ENCODE measurements around the gene CTNNBL1.

CTNNBL1 gene

DNA sequence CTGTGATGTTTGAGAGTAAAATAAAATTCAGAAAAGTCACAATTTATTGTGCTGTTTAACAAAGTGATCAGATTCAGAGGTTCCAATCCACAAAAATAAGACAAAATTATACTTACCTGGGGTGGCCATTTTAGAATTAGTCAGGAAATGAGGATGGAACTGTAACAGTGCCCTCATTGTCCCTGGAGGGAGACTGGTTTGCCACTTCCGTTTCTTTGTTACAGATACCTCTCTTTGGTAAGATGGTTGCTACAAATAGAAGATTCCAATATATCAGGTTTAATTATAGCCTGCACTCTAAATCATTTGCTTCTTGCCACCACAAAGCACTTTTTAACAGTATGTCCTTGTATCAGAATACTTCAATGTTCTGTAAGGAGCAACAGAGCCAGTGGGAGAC lies 95.6 kb downstream of the CTNNBL1 start:
- DNase-seq = no peak

DNA sequence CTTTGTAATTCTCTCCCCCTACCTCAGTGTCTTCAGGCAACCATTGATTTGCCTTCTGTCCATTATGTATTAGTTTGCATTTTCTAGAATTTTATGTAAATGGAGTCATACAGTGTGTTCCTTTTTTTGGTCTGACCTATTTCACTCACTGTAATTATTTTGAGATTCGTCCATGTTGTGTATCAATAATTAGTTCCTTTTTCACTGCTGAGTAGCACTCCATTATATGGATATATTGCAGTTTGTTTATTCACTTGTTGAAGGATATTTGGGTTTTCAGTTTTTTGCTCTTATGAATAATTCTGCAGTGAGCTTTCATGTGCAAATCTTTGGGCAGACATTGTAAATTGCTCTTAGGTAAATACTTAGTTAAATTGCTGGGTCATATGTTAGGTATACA lies 97.1 kb downstream of the CTNNBL1 start:
- no peak for DNase-seq

DNA sequence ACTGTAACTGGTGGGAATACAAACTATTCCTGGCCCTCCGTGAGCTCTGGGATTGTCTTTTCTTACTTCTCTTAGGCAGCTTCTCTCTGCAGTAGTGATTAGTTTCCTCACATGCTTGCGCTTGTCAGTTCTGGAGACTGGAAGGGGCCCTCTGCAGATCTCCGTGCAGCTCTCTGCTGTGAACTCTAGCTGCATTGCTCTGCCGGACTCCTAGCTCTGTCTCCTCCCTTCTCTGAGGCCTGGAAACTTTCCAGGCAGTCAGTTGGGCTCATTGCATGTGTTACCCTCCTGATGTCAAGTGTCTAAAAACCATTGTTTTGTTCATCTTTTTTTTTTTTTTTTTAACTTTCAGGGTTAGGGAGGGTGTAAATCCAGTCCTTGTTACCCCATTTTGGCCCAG lies 102.3 kb downstream of the CTNNBL1 start:
- no peak for DNase-seq

DNA sequence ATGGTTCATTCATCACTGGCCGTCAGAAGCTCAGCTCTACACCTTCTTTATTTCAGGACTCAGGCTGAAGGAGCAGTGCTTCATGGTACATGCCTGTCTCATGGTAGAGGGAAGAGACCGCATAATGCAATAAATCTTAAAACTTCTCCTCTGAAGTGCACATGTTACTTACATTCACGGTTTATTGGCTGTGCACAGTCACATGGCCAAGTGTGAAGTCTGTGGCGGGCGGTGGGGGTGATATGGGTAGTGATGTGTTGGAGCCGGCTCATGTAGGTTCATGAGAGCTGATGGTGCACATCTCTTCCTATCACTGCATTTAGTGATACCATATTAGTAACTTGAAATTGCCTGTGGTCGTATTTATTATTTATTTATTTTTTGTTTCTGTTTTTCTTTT lies 102.9 kb downstream of the CTNNBL1 start:
- DNase-seq = no peak

DNA sequence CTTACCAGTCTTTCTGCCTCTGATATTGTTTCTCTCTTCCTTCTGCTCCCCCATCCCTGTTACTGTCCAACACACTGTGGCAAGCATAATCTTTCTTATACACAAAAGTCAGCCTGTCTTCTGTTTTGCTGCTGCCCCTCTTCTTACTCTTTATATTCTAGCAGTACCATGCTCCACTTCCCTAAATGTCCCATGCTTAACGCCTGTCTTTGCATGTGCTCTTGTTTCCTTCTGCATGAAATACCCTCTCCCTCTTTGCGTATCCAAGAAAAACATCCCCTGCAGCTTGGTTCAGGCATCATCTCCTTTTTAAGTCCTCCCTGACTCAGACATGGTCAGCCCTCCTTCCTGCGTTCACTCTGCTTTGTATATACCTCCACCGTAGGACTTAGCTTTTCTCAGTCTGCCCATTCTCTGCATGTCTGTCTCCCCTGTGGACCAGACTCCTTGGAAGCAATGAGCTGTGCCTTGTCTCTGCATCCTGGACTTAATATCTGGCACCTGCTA lies 103.9 kb downstream of the CTNNBL1 start:
- no peak for DNase-seq

DNA sequence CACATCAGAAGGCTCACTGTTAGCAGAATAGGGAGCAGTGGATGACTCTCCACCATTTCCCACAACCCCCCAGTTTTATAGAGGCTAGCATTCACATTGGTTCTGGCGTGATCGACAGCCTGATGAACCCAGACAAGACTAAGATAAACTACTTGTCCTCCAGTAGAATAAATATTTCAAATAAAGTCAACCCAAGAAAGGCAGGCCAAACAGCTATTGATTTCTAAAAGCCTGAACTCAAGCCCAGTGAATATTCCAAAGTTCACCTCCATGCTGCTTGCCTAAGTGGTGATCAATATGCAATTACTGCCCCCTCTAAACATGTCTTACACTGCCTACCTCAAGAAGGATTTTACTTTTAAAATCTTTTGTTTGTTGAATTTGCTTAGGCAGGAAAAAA lies 104.5 kb downstream of the CTNNBL1 start:
- DNase-seq = no peak

DNA sequence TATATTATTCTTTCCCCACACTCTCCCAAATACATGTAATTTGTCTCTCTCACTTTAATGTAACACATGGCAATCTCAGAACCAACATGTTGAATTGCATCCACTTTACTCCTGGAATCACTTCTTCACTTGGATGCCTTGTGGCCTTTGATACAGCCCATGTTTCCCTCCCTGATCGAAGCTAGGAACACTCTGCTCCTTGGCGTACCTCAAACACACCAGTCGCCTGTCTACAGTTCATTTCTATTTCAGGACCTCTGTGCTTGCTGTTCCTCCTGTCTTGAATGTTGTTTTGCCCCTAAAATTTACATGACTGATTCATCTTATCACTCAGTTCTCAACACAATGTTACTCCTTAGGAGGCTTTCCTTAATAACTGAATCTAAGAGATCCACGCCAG lies 106.8 kb downstream of the CTNNBL1 start:
- DNase-seq = no peak

DNA sequence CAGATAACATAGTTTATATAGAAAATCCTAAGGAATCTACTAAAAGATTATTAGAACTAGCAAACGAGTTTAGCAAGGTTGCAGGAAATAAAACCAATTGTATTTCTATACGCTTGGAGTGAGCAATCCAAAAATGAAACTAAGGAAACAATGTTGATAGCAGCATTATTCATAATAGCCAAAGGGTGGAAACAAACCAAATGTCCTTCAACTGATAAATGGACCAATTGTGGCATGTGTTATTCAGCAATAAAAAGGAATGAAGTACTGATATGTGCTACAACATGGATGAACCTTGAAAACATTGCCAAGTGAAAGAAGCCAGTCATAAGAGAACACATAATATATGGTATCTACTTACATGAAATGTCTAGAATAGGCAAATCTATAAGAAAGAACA lies 108.1 kb downstream of the CTNNBL1 start:
- DNase-seq = no peak

DNA sequence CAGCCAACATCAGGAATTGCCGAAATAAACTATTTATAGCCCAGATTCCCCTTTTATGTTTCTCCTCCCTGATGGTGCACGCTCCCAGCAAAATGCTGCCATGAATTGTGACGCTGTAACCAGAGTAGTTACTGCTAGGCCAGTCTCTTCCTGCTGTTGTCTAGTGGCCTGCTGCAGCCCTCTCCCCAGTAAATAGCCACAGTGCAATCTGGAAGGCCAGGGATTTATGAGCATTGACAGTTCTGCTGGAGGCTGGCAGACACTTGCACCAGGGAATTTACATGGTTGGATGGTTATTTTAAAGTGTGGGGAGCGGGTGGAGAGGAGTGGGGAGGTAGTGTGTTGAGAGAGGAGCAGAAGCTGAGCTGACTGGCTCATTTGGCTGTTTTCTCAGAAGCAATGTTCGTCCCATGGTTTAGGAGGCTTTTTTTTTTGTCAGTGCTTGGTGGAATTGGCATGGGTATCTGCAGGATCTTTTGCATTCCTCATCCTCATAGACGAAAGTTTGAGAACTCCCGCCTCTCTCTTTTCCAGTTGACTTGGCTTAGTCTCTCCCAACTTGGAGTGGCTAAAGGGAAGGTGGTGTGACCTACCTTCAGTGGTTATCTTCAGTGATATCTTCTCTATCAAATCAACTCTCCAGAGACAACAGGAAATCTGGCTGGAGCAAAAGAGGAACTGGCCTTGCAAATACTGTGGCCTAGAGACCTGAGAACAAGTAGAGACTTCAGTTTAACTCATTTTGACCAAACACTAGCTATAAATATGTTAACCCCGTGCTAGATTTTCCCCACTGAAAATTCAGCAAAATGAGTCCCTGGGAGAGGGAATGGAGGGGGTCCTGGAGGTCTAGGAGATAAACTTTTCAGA lies 109.8 kb downstream of the CTNNBL1 start:
- DNase-seq = no peak

DNA sequence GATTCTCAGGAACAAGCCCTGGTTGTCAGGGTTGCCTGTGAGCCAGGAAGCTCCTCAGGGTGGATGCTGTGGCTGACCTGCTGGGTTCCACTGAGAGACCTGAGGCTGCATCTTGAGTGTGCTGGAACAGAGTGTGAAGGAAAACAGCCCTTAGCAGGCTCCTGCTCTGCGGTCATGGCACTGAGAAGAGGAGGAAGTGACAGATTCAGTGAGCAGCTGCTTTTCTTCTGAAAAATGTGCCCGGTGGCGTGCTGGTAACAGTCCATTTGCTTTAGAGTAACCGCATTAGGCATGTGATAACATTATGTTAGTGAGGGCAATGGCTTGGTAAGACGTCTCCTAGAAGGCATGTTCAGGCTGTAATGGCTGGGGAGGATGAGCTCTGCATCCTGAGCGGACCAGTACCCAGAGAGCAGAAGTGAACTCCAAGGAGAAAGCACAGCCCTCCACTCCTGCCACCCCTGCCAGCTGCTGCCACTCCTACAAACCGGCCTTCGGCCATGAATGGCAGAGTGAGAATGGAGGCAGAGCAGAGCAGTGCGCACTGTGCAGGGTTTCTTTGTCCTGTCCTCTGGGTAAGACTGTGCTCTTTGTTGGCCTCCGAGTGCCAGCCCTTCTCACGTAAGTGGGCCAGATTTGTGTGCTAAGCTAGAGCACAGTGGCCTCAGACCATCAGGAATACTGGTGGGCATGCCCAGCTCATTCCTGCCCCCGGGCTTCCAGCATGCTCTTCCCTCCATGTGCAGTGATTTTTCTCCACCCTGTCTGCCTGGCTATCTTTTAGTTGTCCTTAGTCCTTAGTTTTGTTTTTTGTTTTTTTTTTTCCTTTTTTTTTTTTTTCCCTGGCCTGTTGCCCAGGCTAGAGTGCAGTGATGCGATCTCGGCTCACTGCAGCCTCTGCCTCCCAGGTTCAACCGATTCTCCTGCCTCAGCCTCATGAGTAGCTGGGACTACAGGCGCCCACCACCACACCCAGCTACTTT lies 111.0 kb downstream of the CTNNBL1 start:
- no peak for DNase-seq

DNA sequence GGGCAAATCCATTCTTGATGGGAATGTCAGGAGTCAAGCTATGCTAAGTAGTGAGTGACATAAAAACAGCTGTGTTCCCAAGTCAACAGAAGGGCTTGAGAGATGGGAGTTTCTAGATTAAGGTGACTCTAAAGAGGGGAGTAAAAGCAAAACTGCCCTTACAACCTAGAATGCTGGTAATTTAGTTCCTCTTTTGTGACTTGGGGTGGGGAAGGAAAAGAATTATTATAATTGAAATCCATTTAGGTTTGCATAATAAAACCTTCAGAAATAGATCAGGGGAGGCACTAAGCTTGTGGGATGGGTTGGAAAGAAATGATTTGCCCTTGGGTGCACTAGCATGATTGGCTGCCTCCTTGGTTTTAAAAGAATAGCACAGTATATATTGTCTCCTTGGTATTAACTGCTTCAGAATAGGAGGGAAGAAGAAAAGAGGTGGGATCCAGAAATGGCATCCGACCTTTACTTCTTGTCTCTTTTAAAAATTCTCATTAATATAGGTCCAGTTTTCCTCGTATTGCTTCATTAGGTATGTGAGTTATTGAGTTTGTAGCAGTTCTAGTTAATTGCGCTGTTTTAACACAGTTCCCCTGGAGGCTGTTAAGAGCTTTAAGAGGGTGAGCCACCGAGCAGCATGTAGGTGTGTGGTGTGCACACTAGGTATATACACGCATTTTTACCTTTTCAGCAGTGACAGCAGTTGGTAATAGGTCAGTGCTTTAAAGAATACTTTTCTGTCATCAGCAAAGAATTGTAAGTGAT lies 113.8 kb downstream of the CTNNBL1 start:
- DNase-seq = no peak

DNA sequence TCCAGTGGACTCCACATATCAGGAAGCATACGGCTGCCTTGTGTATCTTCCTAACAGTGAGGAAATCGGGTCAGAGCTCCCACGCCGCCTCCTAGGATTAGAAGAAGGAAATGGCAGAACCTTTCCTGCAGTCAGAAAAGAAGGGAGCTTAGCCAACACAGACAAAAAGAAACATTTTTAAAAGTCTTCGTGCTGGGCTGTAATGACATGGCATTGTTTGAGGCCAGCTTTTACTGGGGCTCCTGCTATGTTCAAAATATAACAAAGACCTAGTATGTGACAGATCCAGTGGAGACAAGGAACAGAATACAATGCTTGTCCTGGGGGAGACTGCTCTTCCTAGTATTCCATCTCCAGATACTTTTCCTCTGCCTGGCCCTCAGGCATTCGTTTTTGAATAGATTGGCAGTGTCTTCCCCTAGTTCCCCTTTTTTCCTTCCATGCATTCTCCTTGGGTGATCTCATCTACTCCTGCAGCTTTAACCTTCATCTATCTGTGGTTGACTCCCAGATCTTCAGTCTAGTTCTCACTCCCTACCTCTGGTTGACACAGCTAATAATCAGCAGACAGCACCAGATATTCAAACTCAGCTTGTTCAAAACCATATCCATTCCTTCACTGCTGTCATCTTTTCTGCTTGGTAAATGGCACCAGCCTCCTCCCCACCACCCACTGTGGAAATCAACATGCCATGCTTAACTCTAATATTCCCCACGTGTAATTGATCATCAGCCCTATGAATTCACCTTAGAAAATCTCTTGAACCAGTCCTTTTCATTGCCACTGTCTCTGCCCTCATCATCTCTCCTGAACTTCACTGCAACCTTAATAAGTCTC lies 114.6 kb downstream of the CTNNBL1 start:
- no peak for DNase-seq

DNA sequence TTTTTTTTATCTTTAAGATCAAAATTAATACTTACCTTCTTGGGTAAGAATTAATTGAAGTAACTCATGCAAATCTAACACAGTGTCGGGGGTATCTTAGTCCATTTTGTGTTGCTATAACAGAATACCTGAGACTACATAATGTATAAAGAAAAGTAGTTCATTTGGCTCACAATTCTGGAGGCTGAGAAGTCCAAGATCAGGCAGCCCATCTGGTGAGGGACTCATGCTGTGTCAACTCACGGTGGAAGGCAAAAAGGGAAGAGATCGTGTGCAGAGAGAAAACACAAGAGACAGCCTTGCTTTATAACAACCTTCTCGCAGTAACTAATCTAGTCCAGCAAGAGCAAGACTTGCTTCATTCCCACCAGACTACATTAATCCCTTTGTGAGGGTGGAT lies 116.2 kb downstream of the CTNNBL1 start:
- no peak for DNase-seq

DNA sequence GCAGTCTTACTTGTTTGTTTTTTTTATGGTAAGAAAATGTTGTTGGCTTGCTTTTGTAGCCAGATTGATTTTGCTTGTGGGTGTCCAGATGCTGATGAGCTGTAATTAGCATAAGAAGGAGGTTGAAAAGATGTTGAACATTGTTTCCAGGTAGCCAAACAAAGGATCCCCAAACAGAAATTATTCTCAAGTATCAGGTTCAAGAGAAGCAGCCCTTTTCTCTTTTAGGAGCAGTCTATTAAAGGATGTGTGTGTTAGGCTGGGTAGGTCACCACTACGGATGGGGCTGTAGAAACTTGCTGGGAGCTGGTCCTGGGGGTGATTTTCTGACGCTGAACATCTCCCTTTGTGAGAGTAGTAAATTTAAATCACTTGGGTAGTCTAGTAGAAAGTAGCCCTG lies 122.2 kb downstream of the CTNNBL1 start:
- DNase-seq = no peak

DNA sequence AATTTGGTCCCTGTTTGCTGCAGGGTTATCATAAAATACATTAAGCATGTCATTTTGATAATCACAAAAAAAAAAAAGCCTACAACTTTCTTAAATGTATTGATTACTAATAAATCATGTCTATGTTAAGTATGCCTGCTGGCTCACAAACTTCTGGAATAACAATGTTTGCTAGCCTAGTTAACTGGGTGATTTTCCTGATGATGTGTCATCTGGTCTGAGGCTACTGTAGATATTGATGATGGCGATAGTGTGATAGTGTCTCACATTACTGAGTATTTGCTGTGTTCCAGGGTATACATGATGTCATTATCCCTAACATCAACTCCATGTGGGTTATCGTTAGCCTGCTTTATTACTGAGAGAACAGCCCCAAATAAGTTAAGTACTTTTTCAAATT lies 122.9 kb downstream of the CTNNBL1 start:
- DNase-seq = no peak

DNA sequence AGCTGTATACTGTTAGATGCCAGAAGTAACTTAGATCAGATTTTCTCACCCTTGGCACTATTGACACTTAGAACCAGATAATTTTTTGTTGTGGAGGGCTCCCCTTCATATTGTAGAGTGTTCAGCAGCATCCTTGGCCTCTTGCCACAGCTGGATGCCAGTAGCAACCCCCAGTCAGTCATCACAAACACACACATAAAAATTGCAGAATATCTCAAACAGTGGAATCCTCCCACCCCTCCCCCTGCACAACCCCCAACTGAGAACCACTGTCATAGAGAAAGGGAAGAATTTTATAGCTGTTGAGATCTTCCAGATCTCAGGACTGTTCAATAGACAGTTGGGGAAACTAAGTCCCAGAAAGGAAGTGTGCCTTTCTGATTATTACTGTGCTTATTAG lies 127.9 kb downstream of the CTNNBL1 start:
- DNase-seq = no peak

DNA sequence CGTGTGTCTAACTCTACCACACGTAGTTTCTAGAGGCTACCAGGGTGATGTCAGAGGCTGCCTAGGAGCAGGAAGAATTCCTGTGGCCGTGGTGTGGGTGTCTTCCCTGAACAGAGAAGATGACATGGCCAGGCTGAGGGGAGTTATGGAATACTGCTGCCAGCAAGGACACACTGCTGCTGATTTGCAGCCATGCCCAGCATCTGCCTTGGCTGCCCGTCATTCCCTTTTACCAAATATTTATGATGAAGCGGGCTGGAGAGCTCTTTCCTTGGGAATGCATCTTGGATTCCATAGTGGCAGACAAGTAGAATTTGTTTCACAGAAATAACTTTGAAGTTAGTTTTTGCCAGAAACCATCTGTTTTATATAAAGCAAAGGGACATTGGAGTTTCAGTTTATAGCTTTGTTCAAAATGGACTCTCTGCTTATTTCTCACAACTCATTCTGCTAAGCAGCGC lies 128.3 kb downstream of the CTNNBL1 start:
- no peak for DNase-seq

DNA sequence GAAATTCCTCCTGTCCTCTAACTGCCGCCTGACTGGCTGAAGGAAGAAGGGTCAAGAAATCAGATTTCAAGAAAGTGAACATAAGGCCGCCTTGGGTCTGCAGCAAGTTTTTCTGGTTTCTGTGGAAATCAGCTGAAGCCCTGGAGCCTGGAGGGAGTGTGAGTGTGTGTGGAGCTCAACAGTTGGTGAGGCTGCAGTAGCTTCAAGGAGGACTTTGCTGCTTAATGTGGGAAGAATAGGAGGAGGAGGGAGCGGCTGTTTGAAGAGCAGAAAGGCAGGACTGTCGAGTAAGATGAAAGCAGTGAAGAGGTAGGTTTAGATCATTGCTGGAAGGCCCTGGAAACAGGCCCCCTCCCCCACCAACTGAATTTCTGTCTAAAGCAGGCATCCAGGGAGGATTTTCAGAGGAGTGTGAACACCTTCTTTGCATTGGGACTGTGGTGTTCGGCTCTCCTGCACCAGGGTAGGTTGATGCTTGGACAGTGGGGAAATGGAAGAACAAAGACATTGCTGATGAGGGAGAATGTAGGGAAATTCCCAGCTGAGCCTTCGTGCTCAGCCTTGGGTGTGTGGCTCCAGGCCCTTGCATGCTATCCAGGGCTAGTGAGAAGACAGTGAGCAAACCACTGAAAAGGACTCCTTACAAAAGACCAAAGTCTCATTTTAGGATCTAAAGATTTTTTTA lies 129.6 kb downstream of the CTNNBL1 start:
- DNase-seq = no peak

DNA sequence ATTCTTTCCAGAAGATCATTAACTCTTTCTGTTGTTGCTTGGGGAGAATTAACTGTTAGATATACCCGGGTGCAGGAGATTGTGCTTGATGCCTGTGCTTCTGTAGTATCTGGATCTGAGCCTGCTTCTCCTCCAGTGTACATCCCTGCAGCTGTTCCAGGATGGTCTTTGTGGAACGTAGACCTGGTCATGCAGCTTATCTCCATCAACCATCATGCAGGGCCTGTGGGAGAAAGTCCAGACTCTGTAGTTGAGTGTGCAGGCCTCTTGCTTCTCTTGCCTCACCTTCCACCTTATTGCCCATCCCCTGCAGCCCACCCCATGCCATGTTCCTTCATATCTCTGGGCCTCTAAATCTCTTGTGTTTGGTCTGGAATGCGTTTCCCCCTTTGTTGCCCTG lies 133.8 kb downstream of the CTNNBL1 start:
- DNase-seq = no peak

DNA sequence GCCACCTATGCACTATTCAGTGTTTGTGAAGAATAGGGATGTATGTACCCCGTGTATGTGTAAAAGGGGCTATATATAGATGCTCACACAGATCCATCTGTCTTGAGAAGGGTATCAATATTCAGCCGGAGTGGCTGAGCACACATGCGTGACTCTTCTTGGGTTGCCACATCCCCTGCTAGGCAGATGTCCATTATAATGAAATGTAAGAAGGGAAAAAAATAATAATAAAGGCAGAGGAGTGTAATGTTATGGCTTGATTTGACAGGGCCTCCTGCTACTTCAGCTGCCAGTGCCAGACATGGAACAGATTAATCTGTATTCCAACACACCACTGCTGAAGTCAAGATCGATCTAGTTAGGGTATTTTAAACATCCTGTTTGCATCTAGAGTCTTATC lies 134.9 kb downstream of the CTNNBL1 start:
- DNase-seq = no peak

DNA sequence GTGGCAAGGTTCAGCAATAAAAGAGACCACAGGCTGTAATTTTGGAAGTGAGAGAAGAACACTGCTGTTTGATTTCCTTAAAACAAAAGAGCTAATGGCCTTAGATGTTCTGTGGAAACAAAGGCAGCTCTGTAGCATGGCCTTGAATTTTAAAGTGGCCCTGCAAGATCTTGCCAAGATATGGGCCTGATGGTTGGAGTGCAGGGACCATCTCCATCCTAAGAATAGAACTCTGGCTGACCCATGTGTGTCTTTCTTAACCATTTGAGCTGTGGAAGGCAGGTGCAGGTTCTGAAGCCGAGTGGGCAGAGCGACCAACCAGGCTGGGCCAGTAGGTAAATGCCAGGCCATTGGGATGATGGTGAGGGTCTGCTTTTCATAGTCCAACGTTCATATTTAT lies 135.3 kb downstream of the CTNNBL1 start:
- DNase-seq = no peak
